Liver (tissue), 9 donors: ENCODE measurements around the gene STK35. TPM values are rescaled to one million over a fixed set of nuclear protein-coding genes. Genes with fewer than 3 reads are reported as not detected.

Source experiments
- DNase-seq: peaks from one replicate; pipeline ENCODE4 v3.0.0-alpha.2; 2017; ENCODE audit warnings: low spot score
- H3K27ac ChIP-seq, 2 donors: one replicate each; pipeline ENCODE4 v1.7.0; 2013; ENCODE audit warnings: inconsistent platforms in 2 of 2, low read length in 2 of 2, control low read depth in 1 of 2, low read depth in 1 of 2, mild to moderate bottlenecking in 1 of 2
- H3K27me3 ChIP-seq, 4 donors: one replicate each; pipeline versions ENCODE4 v1.6.1 to v1.7.0; 2013; ENCODE audit warnings: low read length in 3 of 4, inconsistent platforms in 1 of 4, mild to moderate bottlenecking in 1 of 4, moderate library complexity in 1 of 4; ENCODE audit not compliant: control insufficient read depth in 4 of 4, insufficient read depth in 4 of 4
- H3K36me3 ChIP-seq, 4 donors: one replicate each; pipeline versions ENCODE4 v1.6.1 to v1.7.0; 2013; ENCODE audit warnings: low read length in 3 of 4, mild to moderate bottlenecking in 3 of 4, low read depth in 1 of 4, moderate library complexity in 1 of 4; ENCODE audit not compliant: control insufficient read depth in 4 of 4, insufficient read depth in 3 of 4
- H3K4me1 ChIP-seq, 4 donors: one replicate each; pipeline versions ENCODE4 v1.6.1 to v1.7.0; 2013; ENCODE audit warnings: low read length in 3 of 4, mild to moderate bottlenecking in 3 of 4, moderate library complexity in 1 of 4; ENCODE audit not compliant: control insufficient read depth in 4 of 4, insufficient read depth in 4 of 4
- H3K4me3 ChIP-seq, 3 donors: one replicate each; pipeline versions ENCODE4 v1.6.1 to v1.7.0; 2013; ENCODE audit warnings: low read length in 3 of 3, control low read depth in 1 of 3, low read depth in 1 of 3, mild to moderate bottlenecking in 1 of 3
- H3K9ac ChIP-seq, 2 donors: one replicate each; pipeline ENCODE4 v1.7.0; 2013; ENCODE audit warnings: low read length in 2 of 2, mild to moderate bottlenecking in 2 of 2, moderate library complexity in 2 of 2, control low read depth in 1 of 2, low read depth in 1 of 2
- H3K9me3 ChIP-seq, 4 donors: one replicate each; pipeline versions ENCODE4 v1.6.1 to v1.7.0; 2013; ENCODE audit warnings: low read length in 3 of 4; ENCODE audit not compliant: control insufficient read depth in 4 of 4
- EGR1 ChIP-seq, 2 donors: IDR thresholded peaks; 2 replicates each; pipeline ENCODE4 v1.6.1; 2016 to 2018; ENCODE audit warnings: antibody characterized with exemption in 2 of 2, low read depth in 2 of 2
- FOXA1 ChIP-seq: IDR thresholded peaks from 2 replicates; pipeline ENCODE4 v1.6.1; 2016; ENCODE audit warnings: antibody characterized with exemption
- FOXA2 ChIP-seq: IDR thresholded peaks from 2 replicates; pipeline ENCODE4 v1.6.1; 2016; ENCODE audit warnings: antibody characterized with exemption
- GABPA ChIP-seq, 2 donors: IDR thresholded peaks in 1 of 2; conservative IDR thresholded peaks in 1 of 2; 2 replicates each; pipeline ENCODE4 v1.6.1; 2016; ENCODE audit warnings: antibody characterized with exemption in 2 of 2, mild to moderate bottlenecking in 1 of 2, moderate library complexity in 1 of 2
- HNF4A ChIP-seq, 2 donors: conservative IDR thresholded peaks; 2 replicates each; pipeline ENCODE4 v1.6.1; 2016; ENCODE audit warnings: antibody characterized with exemption in 2 of 2, mild to moderate bottlenecking in 2 of 2
- HNF4G ChIP-seq: IDR thresholded peaks from 2 replicates; pipeline ENCODE4 v1.6.1; 2016; ENCODE audit warnings: antibody characterized with exemption
- JUND ChIP-seq, 2 donors: IDR thresholded peaks; 2 replicates each; pipeline ENCODE4 v1.6.1; 2016; ENCODE audit warnings: antibody characterized with exemption in 2 of 2
- NR2F2 ChIP-seq: IDR thresholded peaks from 2 replicates; pipeline ENCODE4 v1.6.1; 2016; ENCODE audit warnings: antibody characterized with exemption
- RAD21 ChIP-seq, 2 donors: IDR thresholded peaks; 2 replicates each; pipeline ENCODE4 v1.6.1; 2016; ENCODE audit warnings: antibody characterized with exemption in 2 of 2, mild to moderate bottlenecking in 2 of 2
- RXRA ChIP-seq, 2 donors: IDR thresholded peaks; 2 replicates each; pipeline ENCODE4 v1.6.1; 2017 to 2018; ENCODE audit warnings: antibody characterized with exemption in 2 of 2, mild to moderate bottlenecking in 1 of 2
- SP1 ChIP-seq: IDR thresholded peaks from 2 replicates; pipeline ENCODE4 v1.6.1; 2018; ENCODE audit warnings: antibody characterized with exemption, mild to moderate bottlenecking
- TAF1 ChIP-seq: conservative IDR thresholded peaks from 2 replicates; pipeline ENCODE4 v1.6.1; 2016; ENCODE audit warnings: antibody characterized with exemption, mild to moderate bottlenecking
- YY1 ChIP-seq: IDR thresholded peaks from 2 replicates; pipeline ENCODE4 v1.6.1; 2016; ENCODE audit warnings: antibody characterized with exemption, mild to moderate bottlenecking
- WGBS: extraction: QIAGEN DNeasy Blood & Tissue Kit; methylation state at CpG from one replicate; pipeline ENCODE4 v1.1.7; 2013; 5-methylcytosine and 5-hydroxymethylcytosine counted together
- polyA plus RNA-seq, 2 donors: library from polyadenylated mRNA; stranded (reverse) in 1 of 2; unstranded in 1 of 2; fragments of 200-250 nt in 1 of 2; fragments of >200 nt in 1 of 2; fragmentation: Nextera tagmentation in 1 of 2; extraction: Ambion mirVana in 1 of 2; gene quantifications; one replicate each; pipeline versions ENCODE4 v1.2.1 to v1.2.3, GENCODE V29; 2013 to 2015
- total RNA-seq, 2 donors: library from RNA; depleted of rRNA; stranded (reverse); fragments of >200 nt; gene quantifications; one replicate each; pipeline ENCODE4 v1.2.3, GENCODE V29; 2014
- TF ChIP-seq, protein P1 (sequence below): IDR thresholded peaks from 2 replicates; pipeline ENCODE4 v1.6.1; 2016; ENCODE audit warnings: antibody characterized with exemption
- TF ChIP-seq, protein P2 (sequence below): fragments of 150-350 bp; IDR thresholded peaks from 2 replicates; pipeline ENCODE4 v1.5.1; 2017; ENCODE audit warnings: improper control_type of control experiment, low read depth, low read length; ENCODE audit not compliant: missing input control
- TF ChIP-seq, protein P3 (sequence below): IDR thresholded peaks from 2 replicates; pipeline ENCODE4 v1.6.1; 2016; ENCODE audit warnings: antibody characterized with exemption
- TF ChIP-seq, protein P4 (sequence below): IDR thresholded peaks from 2 replicates; pipeline ENCODE4 v1.6.1; 2016; ENCODE audit warnings: antibody characterized with exemption, mild to moderate bottlenecking
- TF ChIP-seq, protein P5 (sequence below): IDR thresholded peaks from 2 replicates; pipeline ENCODE4 v1.6.1; 2016; ENCODE audit warnings: antibody characterized with exemption
- donor health status: healthy.
- donor health status: healthy.
- donor health status: healthy.
- donor health status: healthy.
- donor health status: healthy.

STK35 gene
- total and polyA plus RNA-seq, 4 donors, result 2.5 to 18.5 (median 9.9) TPM

DNA sequence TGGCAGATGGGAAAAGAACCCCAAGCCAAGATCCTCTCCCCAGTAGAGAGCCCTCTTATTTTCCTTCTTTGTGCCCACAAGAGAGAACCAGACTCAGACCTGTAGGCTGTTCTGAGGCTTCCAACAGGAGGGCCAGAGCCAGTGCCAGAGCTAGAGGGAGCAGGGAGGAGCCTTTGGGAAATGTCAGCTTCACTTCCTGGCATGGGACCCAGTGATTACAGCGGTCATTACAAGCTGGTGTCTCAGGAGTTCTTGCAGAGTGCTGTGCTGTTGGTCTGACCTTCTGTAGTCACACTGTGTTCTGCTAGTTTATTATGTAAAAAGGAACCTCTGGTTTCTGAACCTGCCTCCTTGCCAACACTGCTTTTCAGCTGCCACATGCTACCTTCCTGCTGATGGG is 38.9 kb downstream of the STK35 start:
- no peaks in the 10 kb centered on the region for H3K4me1 ChIP-seq
- WGBS, result 65% methylated on average over 1 of the region's 1 CpG
- no peaks in the 10 kb centered on the region for H3K9me3 ChIP-seq
- H3K4me3 ChIP-seq, result no peak overlapping the region
- peaks cover 0 to 14% (median 5%) of the 10 kb centered on the region in 4 donors for H3K36me3 ChIP-seq
- no peaks in the 10 kb centered on the region for H3K27me3 ChIP-seq
- H3K27ac ChIP-seq, result no peak overlapping the region
- no peak overlapping the region for H3K9ac ChIP-seq
- no peak for TF ChIP-seq TAF1
- TF ChIP-seq, protein P1, sequence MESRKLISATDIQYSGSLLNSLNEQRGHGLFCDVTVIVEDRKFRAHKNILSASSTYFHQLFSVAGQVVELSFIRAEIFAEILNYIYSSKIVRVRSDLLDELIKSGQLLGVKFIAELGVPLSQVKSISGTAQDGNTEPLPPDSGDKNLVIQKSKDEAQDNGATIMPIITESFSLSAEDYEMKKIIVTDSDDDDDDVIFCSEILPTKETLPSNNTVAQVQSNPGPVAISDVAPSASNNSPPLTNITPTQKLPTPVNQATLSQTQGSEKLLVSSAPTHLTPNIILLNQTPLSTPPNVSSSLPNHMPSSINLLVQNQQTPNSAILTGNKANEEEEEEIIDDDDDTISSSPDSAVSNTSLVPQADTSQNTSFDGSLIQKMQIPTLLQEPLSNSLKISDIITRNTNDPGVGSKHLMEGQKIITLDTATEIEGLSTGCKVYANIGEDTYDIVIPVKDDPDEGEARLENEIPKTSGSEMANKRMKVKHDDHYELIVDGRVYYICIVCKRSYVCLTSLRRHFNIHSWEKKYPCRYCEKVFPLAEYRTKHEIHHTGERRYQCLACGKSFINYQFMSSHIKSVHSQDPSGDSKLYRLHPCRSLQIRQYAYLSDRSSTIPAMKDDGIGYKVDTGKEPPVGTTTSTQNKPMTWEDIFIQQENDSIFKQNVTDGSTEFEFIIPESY, result no peak
- TF ChIP-seq GABPA (IDR thresholded peaks at IDR 0.05 in 1 of 2, conservative IDR thresholded peaks at IDR 0.05 in 1 of 2), result no peak
- no peak for TF ChIP-seq FOXA2
- no peak for TF ChIP-seq JUND (IDR thresholded peaks at IDR 0.05)
- TF ChIP-seq HNF4G, result no peak
- TF ChIP-seq, protein P2, sequence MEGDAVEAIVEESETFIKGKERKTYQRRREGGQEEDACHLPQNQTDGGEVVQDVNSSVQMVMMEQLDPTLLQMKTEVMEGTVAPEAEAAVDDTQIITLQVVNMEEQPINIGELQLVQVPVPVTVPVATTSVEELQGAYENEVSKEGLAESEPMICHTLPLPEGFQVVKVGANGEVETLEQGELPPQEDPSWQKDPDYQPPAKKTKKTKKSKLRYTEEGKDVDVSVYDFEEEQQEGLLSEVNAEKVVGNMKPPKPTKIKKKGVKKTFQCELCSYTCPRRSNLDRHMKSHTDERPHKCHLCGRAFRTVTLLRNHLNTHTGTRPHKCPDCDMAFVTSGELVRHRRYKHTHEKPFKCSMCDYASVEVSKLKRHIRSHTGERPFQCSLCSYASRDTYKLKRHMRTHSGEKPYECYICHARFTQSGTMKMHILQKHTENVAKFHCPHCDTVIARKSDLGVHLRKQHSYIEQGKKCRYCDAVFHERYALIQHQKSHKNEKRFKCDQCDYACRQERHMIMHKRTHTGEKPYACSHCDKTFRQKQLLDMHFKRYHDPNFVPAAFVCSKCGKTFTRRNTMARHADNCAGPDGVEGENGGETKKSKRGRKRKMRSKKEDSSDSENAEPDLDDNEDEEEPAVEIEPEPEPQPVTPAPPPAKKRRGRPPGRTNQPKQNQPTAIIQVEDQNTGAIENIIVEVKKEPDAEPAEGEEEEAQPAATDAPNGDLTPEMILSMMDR, result no peak
- TF ChIP-seq, protein P3, sequence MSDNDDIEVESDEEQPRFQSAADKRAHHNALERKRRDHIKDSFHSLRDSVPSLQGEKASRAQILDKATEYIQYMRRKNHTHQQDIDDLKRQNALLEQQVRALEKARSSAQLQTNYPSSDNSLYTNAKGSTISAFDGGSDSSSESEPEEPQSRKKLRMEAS, result no peak
- no peak for TF ChIP-seq RAD21 (IDR thresholded peaks at IDR 0.05)
- TF ChIP-seq FOXA1, result no peak
- TF ChIP-seq YY1, result no peak
- TF ChIP-seq NR2F2, result no peak
- TF ChIP-seq, protein P4, sequence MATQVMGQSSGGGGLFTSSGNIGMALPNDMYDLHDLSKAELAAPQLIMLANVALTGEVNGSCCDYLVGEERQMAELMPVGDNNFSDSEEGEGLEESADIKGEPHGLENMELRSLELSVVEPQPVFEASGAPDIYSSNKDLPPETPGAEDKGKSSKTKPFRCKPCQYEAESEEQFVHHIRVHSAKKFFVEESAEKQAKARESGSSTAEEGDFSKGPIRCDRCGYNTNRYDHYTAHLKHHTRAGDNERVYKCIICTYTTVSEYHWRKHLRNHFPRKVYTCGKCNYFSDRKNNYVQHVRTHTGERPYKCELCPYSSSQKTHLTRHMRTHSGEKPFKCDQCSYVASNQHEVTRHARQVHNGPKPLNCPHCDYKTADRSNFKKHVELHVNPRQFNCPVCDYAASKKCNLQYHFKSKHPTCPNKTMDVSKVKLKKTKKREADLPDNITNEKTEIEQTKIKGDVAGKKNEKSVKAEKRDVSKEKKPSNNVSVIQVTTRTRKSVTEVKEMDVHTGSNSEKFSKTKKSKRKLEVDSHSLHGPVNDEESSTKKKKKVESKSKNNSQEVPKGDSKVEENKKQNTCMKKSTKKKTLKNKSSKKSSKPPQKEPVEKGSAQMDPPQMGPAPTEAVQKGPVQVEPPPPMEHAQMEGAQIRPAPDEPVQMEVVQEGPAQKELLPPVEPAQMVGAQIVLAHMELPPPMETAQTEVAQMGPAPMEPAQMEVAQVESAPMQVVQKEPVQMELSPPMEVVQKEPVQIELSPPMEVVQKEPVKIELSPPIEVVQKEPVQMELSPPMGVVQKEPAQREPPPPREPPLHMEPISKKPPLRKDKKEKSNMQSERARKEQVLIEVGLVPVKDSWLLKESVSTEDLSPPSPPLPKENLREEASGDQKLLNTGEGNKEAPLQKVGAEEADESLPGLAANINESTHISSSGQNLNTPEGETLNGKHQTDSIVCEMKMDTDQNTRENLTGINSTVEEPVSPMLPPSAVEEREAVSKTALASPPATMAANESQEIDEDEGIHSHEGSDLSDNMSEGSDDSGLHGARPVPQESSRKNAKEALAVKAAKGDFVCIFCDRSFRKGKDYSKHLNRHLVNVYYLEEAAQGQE, result no peak
- TF ChIP-seq EGR1 (IDR thresholded peaks at IDR 0.05; ENCODE audit: low read depth in 2 of 2), result no peak
- no peak for TF ChIP-seq SP1
- TF ChIP-seq, protein P5, sequence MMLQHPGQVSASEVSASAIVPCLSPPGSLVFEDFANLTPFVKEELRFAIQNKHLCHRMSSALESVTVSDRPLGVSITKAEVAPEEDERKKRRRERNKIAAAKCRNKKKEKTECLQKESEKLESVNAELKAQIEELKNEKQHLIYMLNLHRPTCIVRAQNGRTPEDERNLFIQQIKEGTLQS, result no peak
- TF ChIP-seq RXRA (IDR thresholded peaks at IDR 0.05), result no peak
- TF ChIP-seq HNF4A (conservative IDR thresholded peaks at IDR 0.05), result no peak
- no peak for DNase-seq
